Measurements from ENCODE around the gene OR10H3. TPM values are rescaled to one million over a fixed set of nuclear protein-coding genes. Genes with fewer than 3 reads are reported as not detected.
"Not testable (repeated sequence)": the region's sequence is repeated elsewhere in the genome, so short reads cannot be mapped to it uniquely, and the experiment has no call there.

Gene OR10H3
- not detected for polyA plus RNA-seq (ENCODE audit: insufficient read depth in 1 of 5, insufficient read length in 5 of 5, low replicate concordance in 1 of 5)
- long read RNA-seq, donor 1, partial matches to known transcripts = 0 of 1 reads
- long read RNA-seq, donor 1, other reads (novel, unspliced or antisense) = 0 of 1 reads
- long read RNA-seq, donor 2 = 0 reads
- long read RNA-seq, donor 3 = 0 reads
- long read RNA-seq, donor 4 = 0 reads
- long read RNA-seq, donor 5 = 0 reads
- long read RNA-seq, donor 6 = 0 reads
- long read RNA-seq, donor 7 = 0 reads
- long read RNA-seq, donor 8 = 0 reads

DNA sequence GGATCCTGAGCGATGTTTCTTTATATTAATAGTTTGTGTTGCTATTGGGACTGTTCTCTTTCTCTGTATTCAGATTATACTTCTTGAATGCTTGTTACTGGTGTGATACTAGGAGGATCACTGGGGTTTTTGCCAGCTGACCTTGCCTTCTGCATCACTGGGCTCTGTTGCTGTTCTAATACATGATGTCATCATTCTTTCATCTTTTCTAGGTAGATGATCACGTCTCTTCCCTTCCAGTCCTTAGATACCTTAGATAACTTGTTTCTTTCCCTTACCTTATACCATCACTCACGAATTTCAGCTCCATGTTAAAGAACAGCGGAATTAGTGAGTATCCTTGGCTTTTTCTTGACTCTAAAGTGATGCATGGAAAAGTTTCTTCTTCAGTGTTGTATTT lies at the start of gene OR10H3:
TSS of gene OR10H3 (plus strand) at position 264 of the 400 bp plus-strand sequence. CDS start 3,408 bp downstream, outside the sequence.
- DNase-seq = no peak

GRCh38 chr19:15696654-15697194 lies 41.1 kb upstream of the OR10H3 start:
- DNase-seq = no peak

DNA sequence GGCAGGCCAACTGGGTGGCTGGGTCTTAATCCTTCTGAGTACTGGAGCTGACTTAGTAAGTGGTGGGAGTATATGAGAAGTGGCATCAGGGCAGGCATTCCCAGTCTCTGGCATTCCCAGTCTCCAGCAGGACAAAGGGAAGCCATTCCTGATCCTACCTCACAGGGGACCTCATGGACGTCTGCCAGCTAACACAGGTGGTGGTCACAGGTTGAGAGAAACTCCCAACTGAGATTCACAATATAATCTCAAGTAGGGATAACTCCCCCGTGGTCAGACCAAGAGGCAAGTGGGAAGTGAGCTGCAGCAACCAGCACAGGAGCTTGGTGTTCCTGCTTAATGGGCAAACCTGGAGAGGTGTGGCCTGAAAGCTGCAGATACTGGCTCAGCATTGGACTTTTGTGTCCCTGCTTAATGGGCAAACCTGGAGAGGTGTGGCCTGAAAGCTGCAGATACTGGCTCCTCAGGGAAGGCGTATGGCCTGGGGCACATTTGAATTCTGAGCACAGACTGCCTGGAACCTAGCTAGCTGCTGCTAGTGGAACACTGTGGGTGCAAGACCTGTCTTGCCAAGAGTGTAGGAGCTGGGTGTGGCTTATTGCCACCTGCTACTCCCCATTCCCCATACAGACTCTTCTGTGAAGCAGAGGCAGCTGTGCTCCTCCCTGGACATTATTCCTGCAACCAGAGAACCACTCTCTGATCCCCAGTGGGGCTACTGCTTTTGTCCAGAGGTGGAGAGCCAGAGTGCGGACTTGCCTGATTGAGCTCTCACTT lies 35.8 kb upstream of the OR10H3 start:
- DNase-seq = no peak

GRCh38 chr19:15702534-15702930 lies 35.3 kb upstream of the OR10H3 start:
- DNase-seq = peak; percentile 74 to 80

DNA sequence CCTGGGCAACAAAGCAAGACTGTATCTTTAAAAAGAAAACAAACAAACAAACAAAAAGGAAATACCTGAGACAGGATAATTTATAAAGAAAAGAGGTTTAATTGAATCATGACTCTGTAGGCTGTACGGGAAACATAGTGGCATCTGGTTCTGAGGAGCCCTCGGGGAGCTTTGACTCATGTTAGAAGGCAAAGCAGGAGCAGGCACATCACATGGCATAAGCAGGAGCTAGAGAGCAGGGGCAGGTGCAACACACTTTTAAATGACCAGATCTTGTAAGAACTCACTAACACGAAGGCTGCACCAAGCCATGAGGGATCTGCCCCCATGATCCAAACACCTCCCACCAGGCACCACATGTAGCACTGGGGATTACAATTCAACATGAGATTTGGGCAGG lies 23.1 kb upstream of the OR10H3 start:
- no peak for DNase-seq

DNA sequence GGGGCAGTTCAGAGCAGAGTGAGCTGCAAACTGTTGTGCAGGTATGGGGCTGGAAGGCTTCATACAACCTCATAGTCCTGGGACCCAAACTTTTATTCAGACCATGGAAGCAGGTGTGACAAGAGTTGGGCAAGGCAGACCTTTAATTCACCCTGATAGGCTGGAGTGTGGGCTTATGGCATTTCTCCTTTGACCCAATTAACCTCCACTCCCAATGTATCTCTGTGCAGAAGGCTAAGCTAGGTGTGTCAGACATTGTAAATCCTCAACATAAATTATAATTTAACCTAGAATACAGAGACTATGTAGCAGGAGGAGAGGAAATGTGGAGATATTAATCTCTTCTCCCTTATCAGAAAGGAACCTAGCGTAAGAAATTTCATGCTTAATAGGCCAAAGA lies 22.1 kb upstream of the OR10H3 start:
- no peak for DNase-seq

GRCh38 chr19:15717809-15718208 lies 20.0 kb upstream of the OR10H3 start:
- DNase-seq = no peak

DNA sequence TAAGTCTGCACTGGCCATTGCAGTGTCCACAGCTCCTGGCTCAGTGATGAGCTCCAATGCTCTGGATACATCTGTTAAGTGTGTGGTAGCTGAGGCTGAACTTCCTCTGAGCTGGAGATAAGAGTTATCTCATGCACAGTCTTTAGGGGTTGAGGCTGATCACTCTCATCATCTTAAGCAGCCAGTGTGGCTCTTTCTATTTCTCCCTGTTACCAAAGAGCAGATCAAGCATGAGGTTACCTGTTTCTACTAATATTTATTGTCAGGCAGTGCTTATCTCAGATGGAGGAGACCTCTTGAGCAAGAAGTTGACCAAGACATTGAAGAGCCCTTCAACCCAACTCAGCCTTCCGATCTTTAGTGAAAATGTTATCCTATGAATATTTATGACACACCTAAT lies 16.5 kb upstream of the OR10H3 start:
- no peak for DNase-seq

- no peak for DNase-seq
These were observed 14.8 kb upstream of the OR10H3 start for GRCh38 chr19:15722956-15723355.

DNA sequence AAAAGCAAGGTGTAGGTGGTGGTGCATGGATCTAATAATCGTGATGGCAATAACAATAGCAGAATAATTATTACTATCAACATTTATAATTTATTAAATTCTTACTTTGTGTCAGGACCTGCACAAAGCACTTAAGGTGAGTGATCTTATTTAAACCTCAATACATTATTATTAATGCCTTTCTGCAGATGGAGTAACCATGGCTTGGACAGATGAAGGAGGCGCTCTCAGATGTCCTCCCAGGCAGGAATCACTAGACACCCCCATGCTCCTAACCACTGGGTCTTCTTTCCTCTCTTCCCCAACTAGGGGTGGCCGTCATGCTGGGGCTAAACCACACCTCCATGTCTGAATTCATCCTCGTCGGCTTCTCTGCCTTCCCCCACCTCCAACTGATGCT lies 10.1 kb upstream of the OR10H3 start, which contains the start of gene OR10H2:
TSS of gene OR10H2 (plus strand) at position 301 of the 400 bp plus-strand sequence. CDS start at position 321, 20 bp downstream.
- no peak for DNase-seq

- DNase-seq = no peak
These were observed 7.2 kb upstream of the OR10H3 start for GRCh38 chr19:15730538-15730937.

DNA sequence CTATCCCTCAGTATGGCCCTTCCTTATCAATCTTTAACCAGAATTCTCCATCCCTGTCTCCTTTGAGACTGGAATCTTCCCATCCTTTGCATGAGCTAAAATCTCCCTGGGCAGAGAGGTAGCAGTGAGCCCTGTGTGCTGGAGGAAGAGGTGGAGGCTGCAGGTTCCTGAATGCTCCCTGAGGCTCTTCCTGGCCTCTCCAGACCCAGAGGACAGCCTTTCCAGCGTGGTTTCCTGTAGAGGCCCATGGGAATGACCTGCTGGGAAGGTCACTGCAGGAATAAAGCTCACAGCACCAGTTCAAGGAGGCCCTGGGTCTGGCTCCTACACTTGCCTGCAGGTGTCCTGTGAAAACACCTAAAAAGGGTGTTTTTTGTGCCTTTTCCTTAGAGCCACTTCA lies 5.4 kb upstream of the OR10H3 start:
- no peak for DNase-seq

- no peak for DNase-seq
These were observed 3.9 kb upstream of the OR10H3 start for GRCh38 chr19:15733895-15734294.

GRCh38 chr19:15740785-15741184 lies 3.0 kb downstream of the OR10H3 start:
- no peak for DNase-seq

- DNase-seq = no peak
These were observed 10.5 kb downstream of the OR10H3 start for GRCh38 chr19:15748239-15748638.

GRCh38 chr19:15758379-15758778 lies 20.6 kb downstream of the OR10H3 start:
- no peak for DNase-seq

DNA sequence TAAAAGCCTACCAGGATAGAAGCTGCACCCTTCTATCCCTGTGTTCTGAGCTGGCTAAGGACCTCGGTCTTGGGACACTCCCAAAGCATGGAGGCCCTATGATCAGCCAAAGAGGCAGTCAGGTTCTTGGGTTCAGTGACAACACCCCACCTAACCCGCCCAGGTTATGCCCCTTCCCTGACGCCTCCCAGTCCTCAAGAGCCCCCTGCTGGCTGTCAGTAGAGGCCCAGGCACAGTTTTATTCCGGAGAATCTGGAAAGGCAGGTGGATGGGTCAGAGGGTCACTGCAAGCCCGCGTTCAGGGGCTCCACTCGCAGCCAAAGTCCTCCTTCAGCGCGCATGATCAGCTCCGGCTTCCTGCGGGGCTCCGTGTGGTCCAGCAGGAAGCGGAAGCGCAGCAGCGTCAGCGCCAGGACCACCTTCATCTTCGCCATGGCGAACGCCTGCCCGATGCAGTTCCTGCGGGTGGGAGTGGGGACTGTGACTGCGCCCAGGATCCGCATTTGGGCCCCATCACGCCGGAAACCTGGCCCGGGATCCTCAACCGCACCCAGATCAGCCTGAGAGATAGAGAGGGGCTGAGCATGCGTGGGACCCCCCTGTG lies 22.3 kb downstream of the OR10H3 start:
- DNase-seq = no peak

GRCh38 chr19:15769586-15769985 lies 31.8 kb downstream of the OR10H3 start:
- no peak for DNase-seq

GRCh38 chr19:15774159-15774558 lies 36.4 kb downstream of the OR10H3 start:
- DNase-seq = not testable (repeated sequence)

GRCh38 chr19:15775249-15775648 lies 37.5 kb downstream of the OR10H3 start:
- DNase-seq = no peak

- DNase-seq = no peak
These were observed 38.5 kb downstream of the OR10H3 start for GRCh38 chr19:15776264-15776663.
